ENCODE results near the gene MYO18B. TPM values are rescaled to one million over a fixed set of nuclear protein-coding genes. Genes with fewer than 3 reads are reported as not detected.
A peak's percentile ranks its signal among the peaks of the same experiment; 100 is the strongest.

MYO18B gene
- total RNA-seq, 2 experiments from 2014 or later: 0.11 to 0.22 TPM

GRCh38 chr22:25745341-25746011 is 3.5 kb downstream of the MYO18B start:
- ATAC-seq (ENCODE audit: poor library complexity): no peak
- Mint-ChIP-seq H3K27me3 (no peaks in the 10 kb centered on the region), H3K36me3 (ENCODE audit: low read depth) (no peaks in the 10 kb centered on the region), H3K4me1 (ENCODE audit: low read depth) (no peaks in the 10 kb centered on the region), H3K9me3 (no peaks in the 10 kb centered on the region), H3K27ac (no peak overlapping the region), H3K4me3 (no peak overlapping the region)
- H3K27ac ChIP-seq (ENCODE audit: low read depth in 1 of 2, low read length in 2 of 2): no peak overlapping the region
- no peaks in the 10 kb centered on the region for H3K9me3 ChIP-seq (ENCODE audit: control insufficient read depth in 1 of 2, insufficient read depth in 1 of 2, low read length in 2 of 2)
- H3K4me1 ChIP-seq (ENCODE audit: insufficient read depth, low read length): no peaks in the 10 kb centered on the region
- POLR2A ChIA-PET: no interaction called here
- DNase-seq: no peak
- no peaks in the 10 kb centered on the region for H3K36me3 ChIP-seq (ENCODE audit: insufficient read depth, low read length)
- intact Hi-C loops (cut with DNase I, micrococcal nuclease): no loop called here
- TF ChIP-seq, protein P1, sequence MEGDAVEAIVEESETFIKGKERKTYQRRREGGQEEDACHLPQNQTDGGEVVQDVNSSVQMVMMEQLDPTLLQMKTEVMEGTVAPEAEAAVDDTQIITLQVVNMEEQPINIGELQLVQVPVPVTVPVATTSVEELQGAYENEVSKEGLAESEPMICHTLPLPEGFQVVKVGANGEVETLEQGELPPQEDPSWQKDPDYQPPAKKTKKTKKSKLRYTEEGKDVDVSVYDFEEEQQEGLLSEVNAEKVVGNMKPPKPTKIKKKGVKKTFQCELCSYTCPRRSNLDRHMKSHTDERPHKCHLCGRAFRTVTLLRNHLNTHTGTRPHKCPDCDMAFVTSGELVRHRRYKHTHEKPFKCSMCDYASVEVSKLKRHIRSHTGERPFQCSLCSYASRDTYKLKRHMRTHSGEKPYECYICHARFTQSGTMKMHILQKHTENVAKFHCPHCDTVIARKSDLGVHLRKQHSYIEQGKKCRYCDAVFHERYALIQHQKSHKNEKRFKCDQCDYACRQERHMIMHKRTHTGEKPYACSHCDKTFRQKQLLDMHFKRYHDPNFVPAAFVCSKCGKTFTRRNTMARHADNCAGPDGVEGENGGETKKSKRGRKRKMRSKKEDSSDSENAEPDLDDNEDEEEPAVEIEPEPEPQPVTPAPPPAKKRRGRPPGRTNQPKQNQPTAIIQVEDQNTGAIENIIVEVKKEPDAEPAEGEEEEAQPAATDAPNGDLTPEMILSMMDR (IDR thresholded peaks at IDR 0.05): no peak
- CTCF ChIA-PET: no interaction called here
- H3K4me3 ChIP-seq (ENCODE audit: low read length): no peak overlapping the region
- H3K27me3 ChIP-seq (ENCODE audit: control insufficient read depth in 1 of 2, insufficient read depth in 2 of 2, low read length in 2 of 2): peaks cover 0 to 3% of the 10 kb centered on the region in 2 experiments

GRCh38 chr22:25746012-25746373 is 4.0 kb downstream of the MYO18B start:
- no peak overlapping the region for H3K4me3 Mint-ChIP-seq
- ChIA-PET POLR2A (no interaction called here), CTCF (no interaction called here)
- Histone ChIP-seq H3K36me3 (ENCODE audit: insufficient read depth, low read length) (no peaks in the 10 kb centered on the region), H3K4me3 (ENCODE audit: low read length) (no peak overlapping the region), H3K27ac (ENCODE audit: low read depth in 1 of 2, low read length in 2 of 2) (no peak overlapping the region), H3K4me1 (ENCODE audit: insufficient read depth, low read length) (no peaks in the 10 kb centered on the region), H3K9me3 (ENCODE audit: control insufficient read depth in 1 of 2, insufficient read depth in 1 of 2, low read length in 2 of 2) (no peaks in the 10 kb centered on the region), H3K27me3 (ENCODE audit: control insufficient read depth in 1 of 2, insufficient read depth in 2 of 2, low read length in 2 of 2) (peaks cover 0 to 3% of the 10 kb centered on the region in 2 experiments)
- H3K36me3 Mint-ChIP-seq (ENCODE audit: low read depth): no peaks in the 10 kb centered on the region
- no peaks in the 10 kb centered on the region for H3K27me3 Mint-ChIP-seq
- ATAC-seq (ENCODE audit: poor library complexity) (no peak), DNase-seq (no peak)
- no peaks in the 10 kb centered on the region for H3K9me3 Mint-ChIP-seq
- H3K4me1 Mint-ChIP-seq (ENCODE audit: low read depth): no peaks in the 10 kb centered on the region
- TF ChIP-seq, protein P1 (IDR thresholded peaks at IDR 0.05): no peak
- intact Hi-C loops (cut with DNase I, micrococcal nuclease): no loop called here
- no peak overlapping the region for H3K27ac Mint-ChIP-seq

- no peak for ATAC-seq (ENCODE audit: poor library complexity)
- no peaks in the 10 kb centered on the region for H3K27me3 Mint-ChIP-seq
- H3K27ac Mint-ChIP-seq: no peak overlapping the region
- DNase-seq: peak in 1 of 14 experiments; percentile 24
- Histone ChIP-seq H3K4me3 (ENCODE audit: low read length) (no peak overlapping the region), H3K9me3 (ENCODE audit: control insufficient read depth in 1 of 2, insufficient read depth in 1 of 2, low read length in 2 of 2) (no peaks in the 10 kb centered on the region), H3K27me3 (ENCODE audit: control insufficient read depth in 1 of 2, insufficient read depth in 2 of 2, low read length in 2 of 2) (peaks cover 0 to 3% of the 10 kb centered on the region in 2 experiments), H3K4me1 (ENCODE audit: insufficient read depth, low read length) (no peaks in the 10 kb centered on the region), H3K36me3 (ENCODE audit: insufficient read depth, low read length) (no peaks in the 10 kb centered on the region), H3K27ac (ENCODE audit: low read depth in 1 of 2, low read length in 2 of 2) (no peak overlapping the region)
- no peaks in the 10 kb centered on the region for H3K9me3 Mint-ChIP-seq
- CTCF ChIA-PET: no interaction called here
- no peaks in the 10 kb centered on the region for H3K36me3 Mint-ChIP-seq (ENCODE audit: low read depth)
- POLR2A ChIA-PET: no interaction called here
- H3K4me3 Mint-ChIP-seq: no peak overlapping the region
- TF ChIP-seq, protein P1 (IDR thresholded peaks at IDR 0.05): no peak
- intact Hi-C loops (cut with DNase I, micrococcal nuclease): no loop called here
- H3K4me1 Mint-ChIP-seq (ENCODE audit: low read depth): no peaks in the 10 kb centered on the region
These were observed 5.4 kb downstream of the MYO18B start for GRCh38 chr22:25747245-25747944.

Data from CD4-positive, alpha-beta T cell (primary cell).